Upper lobe of left lung (tissue), 6 donors: ENCODE data around the gene DNAI1. TPM values are rescaled to one million over a fixed set of nuclear protein-coding genes. Genes with fewer than 3 reads are reported as not detected.
A peak's percentile ranks its signal among the peaks of the same experiment; 100 is the strongest.

ENCODE experiments used
- ATAC-seq, 2 donors: fragments of 200-7000 bp; cut with Tn5 transposase; one replicate each; pipeline ENCODE4 v1.9.1; 2022; ENCODE audit warnings: mild to moderate bottlenecking in 2 of 2, moderate library complexity in 2 of 2; ENCODE audit not compliant: low FRiP score in 2 of 2
- DNase-seq, 2 donors: peaks; one replicate each; pipeline ENCODE4 v3.0.0-alpha.2; 2019 to 2020
- H3K27ac ChIP-seq, 4 donors: fragments of 200-600 bp; sonication (generic); one replicate each; pipeline ENCODE4 v1.5.1; 2016 to 2019
- H3K27me3 ChIP-seq, 4 donors: fragments of 200-600 bp; sonication (generic); one replicate each; pipeline ENCODE4 v1.5.1; 2017 to 2019
- H3K36me3 ChIP-seq, 4 donors: fragments of 200-600 bp; sonication (generic); one replicate each; pipeline ENCODE4 v1.5.1; 2016 to 2019
- H3K4me1 ChIP-seq, 4 donors: fragments of 200-600 bp; sonication (generic); one replicate each; pipeline ENCODE4 v1.5.1; 2018 to 2019
- H3K4me3 ChIP-seq, 4 donors: fragments of 200-600 bp; sonication (generic); one replicate each; pipeline ENCODE4 v1.5.1; 2017 to 2019; ENCODE audit warnings: mild to moderate bottlenecking in 2 of 4, moderate library complexity in 1 of 4
- H3K9me3 ChIP-seq, 4 donors: fragments of 200-600 bp; sonication (generic); one replicate each; pipeline ENCODE4 v1.5.1; 2018 to 2019
- CTCF ChIP-seq, 6 experiments: fragments of 450-650 bp in 4 of 6; fragments of 200-600 bp in 2 of 6; sonication (generic) in 2 of 6; IDR thresholded peaks; one replicate each; pipeline ENCODE4 v1.5.1; 2016 to 2019; ENCODE audit warnings: antibody characterized with exemption in 6 of 6
- EP300 ChIP-seq, 4 donors: sonication (generic); formaldehyde crosslinking; IDR thresholded peaks; one replicate each; pipeline ENCODE4 v1.5.1; 2017; ENCODE audit warnings: antibody characterized with exemption in 4 of 4, control low read depth in 2 of 4
- POLR2A ChIP-seq, 4 donors: fragments of 450-650 bp; IDR thresholded peaks; one replicate each; pipeline ENCODE4 v1.5.1; 2016 to 2017; ENCODE audit warnings: antibody characterized with exemption in 4 of 4, mild to moderate bottlenecking in 2 of 4
- POLR2AphosphoS5 ChIP-seq, 2 donors: sonication (generic); formaldehyde crosslinking; IDR thresholded peaks; one replicate each; pipeline ENCODE4 v1.5.1; 2017; ENCODE audit warnings: antibody characterized with exemption in 2 of 2
- WGBS, 2 donors: methylation state at CpG; one replicate each; pipeline ENCODE4 v1.1.5; 2017 to 2018; 5-methylcytosine and 5-hydroxymethylcytosine counted together
- total RNA-seq, 6 donors: library from RNA; depleted of rRNA in 4 of 6; stranded (reverse); fragments of >200 nt in 4 of 6; gene quantifications; one replicate each; pipeline versions ENCODE4 v1.1.0 to v1.2.1, GENCODE V29; 2016 to 2021
- donor health status: DM: no; HTN: no; CAD: no; lungs with moderate emphysema.
- donor health status: DM: no; HTN: yes; CAD: no; lungs with severe emphysema.

The DNAI1 gene
- total RNA-seq, 6 donors from 2014 or later = 0.37 to 39.8 (median 9.7) TPM

GRCh38 chr9:34490360-34490759 lies 31.8 kb downstream of the DNAI1 start:
- Histone ChIP-seq H3K27ac (no peak overlapping the region), H3K27me3 (no peaks in the 10 kb centered on the region), H3K4me3 (no peak overlapping the region), H3K4me1 (no peaks in the 10 kb centered on the region), H3K9me3 (no peaks in the 10 kb centered on the region), H3K36me3 (no peaks in the 10 kb centered on the region)
- DNase-seq = no peak
- TF ChIP-seq POLR2A (IDR thresholded peaks at IDR 0.05) (no peak), POLR2AphosphoS5 (IDR thresholded peaks at IDR 0.05) (no peak), EP300 (IDR thresholded peaks at IDR 0.05) (no peak), CTCF (IDR thresholded peaks at IDR 0.05) (no peak)
- no peak for ATAC-seq
- 57 to 100% methylated on average over 1 of the region's 1 CpG for WGBS, 2 donors

GRCh38 chr9:34490760-34491159 lies 32.2 kb downstream of the DNAI1 start:
- no peak overlapping the region for H3K27ac ChIP-seq
- H3K27me3 ChIP-seq = no peaks in the 10 kb centered on the region
- ATAC-seq (peak in 1 of 2 donors; percentile 31), DNase-seq (no peak)
- WGBS, 2 donors = 45 to 67% methylated on average over 3 of the region's 3 CpGs
- no peaks in the 10 kb centered on the region for H3K4me1 ChIP-seq
- H3K4me3 ChIP-seq = no peak overlapping the region
- TF ChIP-seq POLR2A (IDR thresholded peaks at IDR 0.05) = no peak
- TF ChIP-seq POLR2AphosphoS5 (IDR thresholded peaks at IDR 0.05) = no peak
- no peak for TF ChIP-seq CTCF (IDR thresholded peaks at IDR 0.05)
- no peak for TF ChIP-seq EP300 (IDR thresholded peaks at IDR 0.05)
- H3K36me3 ChIP-seq = no peaks in the 10 kb centered on the region
- H3K9me3 ChIP-seq = no peaks in the 10 kb centered on the region

GRCh38 chr9:34491596-34491995 lies 33.0 kb downstream of the DNAI1 start:
- Histone ChIP-seq H3K36me3 (no peaks in the 10 kb centered on the region), H3K4me3 (no peak overlapping the region), H3K9me3 (no peaks in the 10 kb centered on the region), H3K27ac (no peak overlapping the region), H3K27me3 (no peaks in the 10 kb centered on the region), H3K4me1 (no peaks in the 10 kb centered on the region)
- no peak for ATAC-seq
- TF ChIP-seq POLR2AphosphoS5 (IDR thresholded peaks at IDR 0.05) = no peak
- no peak for TF ChIP-seq POLR2A (IDR thresholded peaks at IDR 0.05)
- no peak for TF ChIP-seq CTCF (IDR thresholded peaks at IDR 0.05)
- no peak for TF ChIP-seq EP300 (IDR thresholded peaks at IDR 0.05)
- 42 to 47% methylated on average over 2 of the region's 2 CpGs for whole genome bisulfite sequencing, 2 donors
- DNase-seq = no peak

- TF ChIP-seq EP300 (IDR thresholded peaks at IDR 0.05) (no peak), POLR2A (IDR thresholded peaks at IDR 0.05) (no peak), POLR2AphosphoS5 (IDR thresholded peaks at IDR 0.05) (no peak), CTCF (IDR thresholded peaks at IDR 0.05) (no peak)
- no peak for ATAC-seq
- H3K9me3 ChIP-seq = no peaks in the 10 kb centered on the region
- no peak for DNase-seq
- no peak overlapping the region for H3K4me3 ChIP-seq
- no peaks in the 10 kb centered on the region for H3K27me3 ChIP-seq
- WGBS, 2 donors = 23 to 39% methylated on average over 2 of the region's 2 CpGs
- no peaks in the 10 kb centered on the region for H3K4me1 ChIP-seq
- no peak overlapping the region for H3K27ac ChIP-seq
- H3K36me3 ChIP-seq = no peaks in the 10 kb centered on the region
Measured at GRCh38 chr9:34492051-34492450, 33.4 kb downstream of the DNAI1 start.

- TF ChIP-seq CTCF (IDR thresholded peaks at IDR 0.05) (no peak), EP300 (IDR thresholded peaks at IDR 0.05) (no peak), POLR2A (IDR thresholded peaks at IDR 0.05) (no peak), POLR2AphosphoS5 (IDR thresholded peaks at IDR 0.05) (no peak)
- H3K27me3 ChIP-seq = no peaks in the 10 kb centered on the region
- no peaks in the 10 kb centered on the region for H3K36me3 ChIP-seq
- no peak overlapping the region for H3K27ac ChIP-seq
- no peaks in the 10 kb centered on the region for H3K4me1 ChIP-seq
- WGBS, 2 donors = 38 to 50% methylated on average over 5 to 8 of the region's 8 CpGs
- no peaks in the 10 kb centered on the region for H3K9me3 ChIP-seq
- ATAC-seq (peak in 1 of 2 donors; percentile 47), DNase-seq (peak in 1 of 2 donors; percentile 24)
- H3K4me3 ChIP-seq = no peak overlapping the region
Measured at GRCh38 chr9:34493972-34494535, 35.4 kb downstream of the DNAI1 start.
